HepG2 (cell line): ENCODE data around the gene HLF. TPM values are rescaled to one million over a fixed set of nuclear protein-coding genes. Genes with fewer than 3 reads are reported as not detected.

Source experiments
- FOXA3 ChIP-seq: IDR thresholded peaks from 2 replicates; pipeline ENCODE4 v1.6.1; 2016; ENCODE audit warnings: missing genetic modification reagents, missing compliant biosample characterization
- GFI1 ChIP-seq: sonication (generic); formaldehyde crosslinking; IDR thresholded peaks from 2 replicates; pipeline ENCODE4 v1.5.0; 2020; ENCODE audit warnings: missing genetic modification reagents, mild to moderate bottlenecking, borderline replicate concordance
- JDP2 ChIP-seq: sonication (generic); formaldehyde crosslinking; IDR thresholded peaks from 2 replicates; pipeline ENCODE4 v1.8.1; 2022; ENCODE audit warnings: missing genetic modification reagents, borderline replicate concordance
- PATZ1 ChIP-seq: sonication (generic); formaldehyde crosslinking; IDR thresholded peaks from 2 replicates; pipeline ENCODE4 v1.4.0; 2020; ENCODE audit warnings: missing genetic modification reagents
- SP5 ChIP-seq: IDR thresholded peaks from 2 replicates; pipeline ENCODE4 v1.6.1; 2016; ENCODE audit warnings: low read depth, borderline replicate concordance
- SSRP1 ChIP-seq: IDR thresholded peaks from 2 replicates; pipeline ENCODE4 v1.6.1; 2016; ENCODE audit warnings: control low read depth
- ZBTB4 ChIP-seq: sonication (generic); formaldehyde crosslinking; IDR thresholded peaks from 2 replicates; pipeline ENCODE4 v1.4.0; 2020; ENCODE audit warnings: missing genetic modification reagents, mild to moderate bottlenecking, borderline replicate concordance
- ZNF142 ChIP-seq: sonication (generic); formaldehyde crosslinking; IDR thresholded peaks from 2 replicates; pipeline ENCODE4 v1.4.0; 2020; ENCODE audit warnings: missing genetic modification reagents
- ZNF512B ChIP-seq: sonication (generic); formaldehyde crosslinking; IDR thresholded peaks from 2 replicates; pipeline ENCODE4 v1.5.1; 2020; ENCODE audit warnings: missing genetic modification reagents, mild to moderate bottlenecking, borderline replicate concordance
- ZNF691 ChIP-seq: sonication (generic); formaldehyde crosslinking; IDR thresholded peaks from 2 replicates; pipeline ENCODE4 v1.4.0; 2020; ENCODE audit warnings: missing genetic modification reagents, low read depth, mild to moderate bottlenecking, borderline replicate concordance
- polyA plus RNA-seq, 8 experiments: library from polyadenylated mRNA; depleted of rRNA in 3 of 8; stranded (reverse) in 7 of 8; unstranded in 1 of 8; fragments of >200 nt; fragmentation: Illumina TruSeq in 4 of 8; extraction: Trizol in 4 of 8; gene quantifications; 2 replicates each; pipeline versions ENCODE4 v1.2.1 to v1.2.3, GENCODE V29; 2011 to 2016; ENCODE audit warnings: low read depth in 4 of 8, missing spikeins in 1 of 8, mixed read lengths in 1 of 8; ENCODE audit not compliant: insufficient read depth in 1 of 8
- total RNA-seq, 5 experiments: library from RNA; depleted of rRNA; stranded (reverse); fragments of >200 nt; fragmentation: Illumina TruSeq; extraction: Trizol; gene quantifications; 2 replicates each; pipeline ENCODE4 v1.2.3, GENCODE V29; 2016; ENCODE audit warnings: low read depth in 1 of 5

Gene HLF
- total and polyA plus RNA-seq, 2 of the 13 experiments (the other 11 are each of a cell fraction or from before 2014, with no cell fraction given) = 202 to 346 TPM

GRCh38 chr17:55295411-55296170 is 30.8 kb downstream of the HLF start (continued):
- peak; percentile 72; the same call in 1 of the 2 replicates for TF ChIP-seq ZNF512B
- TF ChIP-seq ZNF691 = 0 out of 2 replicates have a peak, but pooled peaks have one; percentile 42
- TF ChIP-seq SSRP1 (CRISPR knock-in tag) = peak; percentile 93
- TF ChIP-seq SP5 (CRISPR knock-in tag) = peak; percentile 11; the same call in 1 of the 2 replicates
- TF ChIP-seq FOXA3 (CRISPR knock-in tag) = peak; percentile 40; the same call in 1 of the 2 replicates
- peak; percentile 70; the same call in 1 of the 2 replicates for TF ChIP-seq ZNF142 (CRISPR knock-in tag)
- no peak for TF ChIP-seq JDP2
- TF ChIP-seq PATZ1 = peak; percentile 6; the same call in 1 of the 2 replicates
- 0 out of 2 replicates have a peak, but pooled peaks have one; percentile 79 for TF ChIP-seq ZBTB4 (CRISPR knock-in tag)
- peak; percentile 65; the same call in 1 of the 2 replicates for TF ChIP-seq GFI1 (CRISPR knock-in tag)
